MM.1S (cell line): ENCODE data around the gene TACC2.

Experiments
- EZH2 ChIP-seq: fragments of 300-600 bp; sonication (generic); optimal IDR thresholded peaks from 2 replicates; pipeline ENCODE3; 2017; ENCODE audit warnings: low read depth, mild to moderate bottlenecking, antibody characterized with exemption, low read length, mixed read lengths
- TF ChIP-seq, protein P1 (sequence below): fragments of 300-600 bp; sonication (generic); IDR thresholded peaks from 2 replicates; pipeline ENCODE4 v1.5.1; 2016; ENCODE audit warnings: antibody characterized with exemption, low read length, mixed read lengths

- TF ChIP-seq, protein P1, sequence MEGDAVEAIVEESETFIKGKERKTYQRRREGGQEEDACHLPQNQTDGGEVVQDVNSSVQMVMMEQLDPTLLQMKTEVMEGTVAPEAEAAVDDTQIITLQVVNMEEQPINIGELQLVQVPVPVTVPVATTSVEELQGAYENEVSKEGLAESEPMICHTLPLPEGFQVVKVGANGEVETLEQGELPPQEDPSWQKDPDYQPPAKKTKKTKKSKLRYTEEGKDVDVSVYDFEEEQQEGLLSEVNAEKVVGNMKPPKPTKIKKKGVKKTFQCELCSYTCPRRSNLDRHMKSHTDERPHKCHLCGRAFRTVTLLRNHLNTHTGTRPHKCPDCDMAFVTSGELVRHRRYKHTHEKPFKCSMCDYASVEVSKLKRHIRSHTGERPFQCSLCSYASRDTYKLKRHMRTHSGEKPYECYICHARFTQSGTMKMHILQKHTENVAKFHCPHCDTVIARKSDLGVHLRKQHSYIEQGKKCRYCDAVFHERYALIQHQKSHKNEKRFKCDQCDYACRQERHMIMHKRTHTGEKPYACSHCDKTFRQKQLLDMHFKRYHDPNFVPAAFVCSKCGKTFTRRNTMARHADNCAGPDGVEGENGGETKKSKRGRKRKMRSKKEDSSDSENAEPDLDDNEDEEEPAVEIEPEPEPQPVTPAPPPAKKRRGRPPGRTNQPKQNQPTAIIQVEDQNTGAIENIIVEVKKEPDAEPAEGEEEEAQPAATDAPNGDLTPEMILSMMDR = no peak
- TF ChIP-seq EZH2 = no peak
These were observed 162.2 kb downstream of the TACC2 start for GRCh38 chr10:122151121-122151694.
